ENCODE data around the gene RFESD.
"Not testable (repeated sequence)": the region's sequence is repeated elsewhere in the genome, so short reads cannot be mapped to it uniquely, and the experiment has no call there.

RFESD gene

GRCh38 chr5:95630394-95630917, 16.1 kb upstream of the RFESD start:
- peak; percentile 47 for DNase-seq

- DNase-seq = peak; percentile 95
These were observed 15.2 kb upstream of the RFESD start for GRCh38 chr5:95631255-95631958.

DNA sequence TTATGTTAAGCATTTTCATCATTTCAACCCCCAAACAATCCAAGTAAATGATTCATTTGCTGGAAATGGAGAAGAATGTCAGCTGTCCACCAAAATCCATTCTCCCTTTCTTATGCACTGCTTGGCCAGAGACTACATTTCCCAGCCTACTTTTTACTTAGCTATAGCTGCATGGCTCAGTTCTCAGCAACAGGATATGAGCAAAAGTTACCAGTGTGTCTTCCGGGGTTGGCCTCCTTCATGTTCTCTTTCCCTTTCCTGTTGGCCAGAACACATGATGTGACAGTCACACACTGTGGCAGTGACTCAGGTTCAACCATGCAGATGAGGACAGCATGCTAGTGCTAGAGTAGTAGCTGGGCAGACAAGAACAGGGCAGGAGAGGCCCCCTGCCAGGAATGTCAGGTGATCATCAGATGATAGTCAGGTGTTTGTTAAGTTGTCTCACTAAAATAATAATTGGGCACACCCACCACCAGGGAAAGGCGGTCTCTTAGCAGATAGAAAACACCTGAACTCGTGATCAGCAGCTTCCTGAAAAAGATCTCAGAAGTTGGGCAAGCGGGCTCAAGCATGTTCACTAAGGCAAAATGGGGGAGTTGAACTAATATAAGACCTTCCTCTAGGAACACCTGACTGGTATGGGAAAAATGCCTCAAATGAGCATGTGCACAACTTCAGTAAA, 14.4 kb upstream of the RFESD start:
- peak; percentile 95 for DNase-seq

GRCh38 chr5:95632942-95633341, 13.6 kb upstream of the RFESD start:
- not testable (repeated sequence) for DNase-seq

DNA sequence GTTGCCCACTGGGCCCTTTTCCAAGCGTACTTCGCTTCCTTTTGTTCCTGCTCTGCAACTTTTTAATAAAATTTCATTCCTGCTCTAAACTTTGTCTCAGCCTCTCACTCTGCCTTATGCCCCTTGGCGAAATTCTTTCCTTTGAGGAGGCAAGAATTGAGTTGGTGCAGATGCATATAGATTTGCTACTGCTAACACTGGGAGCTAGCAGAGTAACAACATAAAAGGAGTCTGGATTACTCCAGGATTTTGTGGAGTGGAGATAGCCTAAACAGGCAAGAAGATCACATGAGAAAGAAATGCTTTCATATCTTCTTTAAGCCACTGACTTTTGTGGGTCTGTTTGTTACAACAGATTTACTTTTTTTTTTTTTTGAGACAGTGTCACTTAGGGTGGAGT, 12.9 kb upstream of the RFESD start:
- DNase-seq = no peak

DNA sequence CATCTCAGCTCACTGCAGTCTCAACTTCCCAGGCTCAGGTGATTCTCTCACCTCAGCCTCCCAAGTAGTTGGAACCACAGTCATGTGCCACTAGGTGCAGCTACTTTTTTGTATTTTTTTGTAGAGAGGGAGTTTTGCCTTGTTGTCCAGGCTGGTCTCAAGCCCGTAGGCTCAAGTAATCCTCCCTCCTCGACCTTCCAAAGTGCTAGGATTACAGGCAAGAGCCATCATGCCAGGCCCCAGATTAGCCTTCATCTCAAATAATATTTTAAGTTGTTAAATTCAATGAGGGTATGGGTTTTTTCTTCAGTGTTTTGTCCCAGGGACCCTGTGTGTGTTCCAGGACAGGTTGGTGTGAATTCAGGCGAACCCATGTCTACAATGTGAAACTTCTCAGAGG, 12.5 kb upstream of the RFESD start:
- no peak for DNase-seq

DNA sequence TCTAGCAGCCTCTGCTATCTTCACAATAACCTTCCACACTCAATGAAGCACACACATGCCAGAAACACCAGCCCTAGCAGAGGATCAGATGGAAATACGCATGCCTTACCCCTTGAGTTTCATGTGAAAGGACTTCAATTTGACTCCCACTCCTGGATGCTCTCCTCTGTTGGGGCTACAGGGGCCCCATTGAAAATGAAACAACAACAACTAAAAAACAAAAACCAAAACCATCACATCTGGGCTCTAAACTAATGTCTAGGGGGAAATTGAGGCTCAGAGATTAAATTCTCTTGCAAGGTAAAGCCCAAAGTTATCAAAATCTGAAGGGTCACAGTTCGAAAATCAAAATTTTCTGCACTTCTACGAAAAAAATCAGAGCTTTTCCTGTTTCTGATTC, 7.9 kb upstream of the RFESD start:
- DNase-seq = no peak

GRCh38 chr5:95641741-95642220, 4.8 kb upstream of the RFESD start:
- no peak for DNase-seq

DNA sequence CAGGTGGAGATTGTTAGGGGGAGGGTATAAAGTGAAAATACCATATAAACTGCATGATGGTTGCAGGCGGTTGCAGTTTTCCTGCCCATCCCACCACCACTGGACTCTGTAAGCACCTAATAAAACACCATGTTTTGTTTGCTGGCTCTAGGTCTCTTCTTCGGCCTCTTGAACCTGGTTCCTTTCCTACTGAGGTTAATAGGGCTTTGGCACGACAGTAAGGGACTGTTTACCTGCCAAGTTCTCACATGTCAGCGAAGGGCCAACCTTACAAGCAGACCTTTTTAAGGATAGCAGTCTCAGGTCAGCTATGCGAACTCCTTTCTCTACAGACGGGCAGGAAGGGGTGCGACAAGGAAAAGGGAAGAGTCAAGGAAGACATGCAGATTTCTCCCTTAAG, 3.4 kb upstream of the RFESD start:
- no peak for DNase-seq

GRCh38 chr5:95644351-95645042, 2.1 kb upstream of the RFESD start:
- peak; percentile 56 for DNase-seq

DNA sequence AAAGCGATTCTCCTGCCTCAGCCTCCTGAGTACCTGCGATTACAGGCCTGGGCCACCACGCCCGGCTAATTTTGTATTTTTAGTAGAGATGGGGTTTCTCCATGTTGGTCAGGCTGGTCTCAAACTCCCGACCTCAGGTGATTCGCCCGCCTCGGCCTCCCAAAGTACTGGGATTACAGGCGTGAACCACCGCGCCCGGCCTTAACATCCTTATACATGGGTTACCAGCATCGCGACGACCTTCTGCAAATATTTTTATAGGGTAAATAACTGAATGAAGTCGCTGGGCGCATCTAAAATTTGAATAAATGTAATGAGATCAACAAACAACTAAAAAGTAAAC, 380 bp upstream of the RFESD start:
- DNase-seq = not testable (repeated sequence)

DNA sequence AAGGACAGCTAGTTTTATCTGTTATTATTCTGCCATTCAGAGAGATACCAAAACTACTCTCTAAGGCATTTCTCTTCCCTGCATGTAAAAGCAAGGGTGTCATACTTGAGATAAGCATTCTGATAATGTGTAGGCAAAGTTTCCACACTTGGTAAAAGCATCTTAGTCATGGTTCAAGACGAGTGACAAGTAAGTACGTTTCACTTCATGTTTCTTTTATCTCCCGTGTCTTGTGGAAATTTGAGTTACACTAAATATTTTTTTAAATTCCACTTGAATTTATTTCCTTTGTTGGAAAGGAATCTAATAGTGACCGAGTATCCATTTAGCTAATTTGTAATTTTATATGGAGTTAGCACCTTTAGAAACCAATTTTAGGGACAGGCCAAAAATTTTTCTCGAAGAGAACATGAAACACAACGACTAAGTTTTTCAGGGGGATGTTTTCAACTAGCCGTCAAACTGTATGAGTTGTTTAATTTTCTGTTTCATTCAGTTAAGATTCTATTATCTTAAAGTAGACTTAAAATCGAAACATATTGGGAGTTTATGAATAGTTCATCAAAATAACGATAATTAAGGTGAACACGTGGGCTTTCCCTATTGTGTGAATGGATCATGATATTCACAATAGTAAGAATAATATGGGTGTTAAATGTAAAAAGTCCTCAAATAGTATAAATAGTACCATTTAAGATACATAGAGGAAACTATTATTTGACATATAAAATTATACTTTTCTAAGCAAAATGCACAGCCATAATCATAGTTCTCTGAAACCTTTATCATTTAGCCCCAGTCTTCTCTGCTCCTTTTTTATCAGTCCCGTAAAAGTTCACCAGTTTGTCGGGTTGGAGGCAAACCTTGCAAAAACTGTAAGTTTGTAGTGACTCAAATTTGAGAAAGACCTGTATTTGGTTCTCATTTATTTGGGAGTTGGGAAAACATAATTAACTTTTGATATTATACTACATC, 1.6 kb downstream of the RFESD start:
- peak; percentile 70 for DNase-seq

DNA sequence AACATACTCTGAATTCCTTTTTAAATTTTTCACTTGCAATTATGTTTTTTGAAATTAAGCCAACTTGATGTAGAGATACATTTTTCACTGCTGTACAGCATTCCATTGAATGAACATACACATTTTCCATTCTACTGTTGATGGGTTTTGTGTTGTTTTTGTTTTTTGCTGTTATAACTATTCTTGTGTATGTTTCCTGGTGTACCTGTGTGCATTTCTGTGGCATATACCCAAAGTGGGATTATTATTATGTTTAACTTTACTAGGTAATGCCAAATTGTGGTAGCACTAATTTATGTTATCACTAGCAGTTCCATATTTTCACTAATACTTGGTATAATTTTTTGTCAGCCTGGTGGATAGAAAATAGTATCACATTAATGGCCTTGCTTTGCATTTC, 2.7 kb downstream of the RFESD start:
- DNase-seq = no peak

GRCh38 chr5:95649842-95650620, 3.5 kb downstream of the RFESD start:
- no peak for DNase-seq

GRCh38 chr5:95652849-95653248, 6.3 kb downstream of the RFESD start:
- no peak for DNase-seq

DNA sequence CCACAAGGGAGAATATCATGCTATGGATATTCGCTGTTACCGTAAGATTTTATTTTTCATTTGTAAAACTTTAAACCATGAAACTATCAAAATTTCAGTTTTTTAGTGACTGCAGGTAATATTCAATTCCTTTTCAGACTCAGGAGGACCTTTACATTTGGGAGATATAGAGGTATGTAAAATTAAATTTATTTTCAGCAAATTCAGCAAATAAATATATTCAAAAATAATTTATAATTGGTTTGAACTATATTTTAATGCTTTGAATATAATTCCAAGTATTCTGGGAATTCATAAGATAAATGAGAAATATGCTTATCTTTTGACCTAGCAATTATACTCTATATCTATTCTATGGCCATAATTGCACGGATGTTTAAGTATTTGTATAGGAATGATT, 7.6 kb downstream of the RFESD start:
- no peak for DNase-seq

DNA sequence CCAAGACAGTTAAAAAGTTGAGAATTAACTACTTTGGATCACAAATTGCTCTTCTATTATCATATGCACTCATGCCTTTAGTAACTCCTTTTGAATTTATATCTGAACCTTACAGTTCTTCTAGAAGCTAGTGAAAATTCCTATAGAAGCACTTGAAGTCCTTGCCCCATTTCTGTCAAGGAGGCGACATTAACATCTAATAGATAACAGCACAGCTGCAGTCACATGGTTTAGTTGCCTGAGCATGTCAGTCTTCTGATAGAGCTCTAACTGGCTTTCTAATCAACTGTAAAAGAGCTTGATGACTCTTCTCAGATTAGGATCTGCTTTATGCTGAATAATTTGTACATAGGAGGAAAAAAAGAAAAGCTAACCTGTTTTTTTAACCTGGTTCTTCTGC, 9.0 kb downstream of the RFESD start:
- no peak for DNase-seq

DNA sequence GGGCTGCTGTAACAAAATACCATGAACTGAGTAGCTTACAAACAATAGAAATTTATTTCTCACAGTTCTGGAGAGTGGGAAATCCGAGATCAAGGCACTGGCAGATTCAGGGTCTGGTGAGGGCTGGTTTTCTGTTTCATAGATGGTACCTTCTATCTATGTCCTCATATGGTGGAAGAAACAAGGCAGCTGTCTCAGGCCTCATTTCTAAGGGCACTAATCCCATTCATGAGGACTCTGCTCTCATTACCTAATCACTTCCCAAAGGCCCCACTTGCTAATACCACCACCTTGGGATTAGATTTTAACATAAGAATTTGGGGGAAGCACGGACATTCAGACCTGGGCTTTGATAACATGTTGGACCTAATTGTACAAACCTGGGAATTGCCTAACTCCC, 13.5 kb downstream of the RFESD start:
- no peak for DNase-seq

GRCh38 chr5:95662946-95663345, 16.4 kb downstream of the RFESD start:
- DNase-seq = no peak

DNA sequence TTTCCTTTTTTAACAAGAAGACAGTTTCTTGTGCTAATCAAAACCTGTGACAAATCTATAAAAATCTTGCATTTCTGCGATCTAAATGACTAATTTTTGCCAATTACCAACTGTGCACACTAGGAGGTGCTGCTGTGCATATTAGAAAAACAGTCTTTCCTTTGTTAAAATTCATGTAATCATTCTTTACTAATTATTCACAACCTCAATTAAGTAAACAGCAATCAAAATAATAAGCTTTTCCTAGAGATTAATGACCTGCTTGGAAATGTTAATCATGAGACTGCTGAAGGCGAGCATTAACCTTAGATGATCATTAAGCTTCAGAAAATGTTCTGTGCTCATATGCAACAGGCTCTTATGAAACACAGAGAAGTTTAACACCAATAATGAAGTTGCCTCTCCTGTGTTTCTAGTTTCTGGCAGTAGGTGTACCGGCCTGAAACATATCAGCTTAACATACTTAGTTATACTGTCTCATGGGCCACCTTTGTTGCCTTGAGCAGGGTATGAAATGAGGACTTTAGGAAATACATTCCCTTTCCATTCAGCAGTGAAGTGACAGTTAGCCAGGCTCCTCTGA, 17.7 kb downstream of the RFESD start:
- DNase-seq = peak; percentile 50

DNA sequence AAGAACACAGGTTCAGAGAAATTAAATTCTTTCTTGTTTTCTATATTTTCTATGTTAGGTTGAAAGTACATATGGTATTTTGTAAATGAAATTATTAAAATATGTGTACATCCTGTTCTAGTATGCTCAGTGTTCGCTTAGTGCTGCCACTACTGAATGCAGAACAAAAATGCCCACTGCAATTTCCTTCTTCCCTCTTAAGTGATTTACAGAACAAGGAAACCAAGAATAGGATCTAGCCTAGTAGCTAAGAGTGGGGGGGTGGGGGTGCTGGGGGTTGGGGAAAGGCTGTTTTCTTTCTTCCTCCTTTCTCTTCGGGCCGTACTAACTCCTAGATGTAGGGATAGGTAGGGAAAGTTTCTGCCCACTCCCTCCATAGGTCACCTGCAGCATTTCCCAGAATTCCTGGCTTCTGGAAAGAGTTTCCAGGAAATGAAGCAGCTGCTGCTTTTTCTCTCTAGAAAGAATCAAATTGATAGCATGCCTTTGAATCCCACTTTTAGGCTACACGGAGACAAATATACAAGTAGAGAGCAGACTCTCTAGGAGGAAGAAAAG, 20.6 kb downstream of the RFESD start:
- peak; percentile 43 for DNase-seq
